SK-N-MC (cell line): ENCODE data around the gene POLDIP2.

Experiments
- DNase-seq: peaks from one replicate; pipeline ENCODE4 v3.0.0-alpha.2; 2011; ENCODE audit warnings: low read depth, low spot score
- H3K27ac ChIP-seq: fragments of 200-600 bp; sonication (generic); 2 replicates; pipeline ENCODE4 v1.5.1; 2016; ENCODE audit warnings: mixed run types
- H3K36me3 ChIP-seq: fragments of 200-600 bp; sonication (generic); 2 replicates; pipeline ENCODE4 v1.6.1; 2017; ENCODE audit warnings: antibody characterized with exemption, low read length, mixed read lengths; ENCODE audit not compliant: insufficient read depth
- H3K4me3 ChIP-seq: fragments of 200-600 bp; sonication (generic); 2 replicates; pipeline ENCODE4 v1.5.1; 2016
- H3K9ac ChIP-seq: fragments of 200-600 bp; sonication (generic); 2 replicates; pipeline ENCODE4 v1.8.0; 2017; ENCODE audit warnings: mixed run types, mixed read lengths; ENCODE audit not compliant: insufficient read length
- H3K9me3 ChIP-seq: fragments of 200-600 bp; sonication (generic); 2 replicates; pipeline ENCODE4 v1.6.1; 2017; ENCODE audit warnings: low read depth, mild to moderate bottlenecking, antibody characterized with exemption, low read length, moderate library complexity, mixed read lengths
- EZH2 ChIP-seq: fragments of 200-600 bp; sonication (generic); IDR thresholded peaks from one replicate; pipeline ENCODE4 v1.6.1; 2017; ENCODE audit warnings: antibody characterized with exemption
- FOXP2 ChIP-seq: optimal IDR thresholded peaks from 2 replicates; pipeline ENCODE3; 2011; ENCODE audit warnings: mild to moderate bottlenecking, moderate library complexity; ENCODE audit not compliant: insufficient read depth; ENCODE audit errors: extremely low read length, control extremely low read depth
- POLR2AphosphoS5 ChIP-seq: IDR thresholded peaks from 2 replicates; pipeline ENCODE4 v1.6.1; 2012; ENCODE audit warnings: mild to moderate bottlenecking, low read depth, low read length, borderline replicate concordance

Gene POLDIP2

GRCh38 chr17:28324267-28324745, 33.0 kb downstream of the POLDIP2 start:
- no peak for DNase-seq
- Histone ChIP-seq H3K9ac (peak overlapping the region; percentile 49), H3K9me3 (no peaks in the 10 kb centered on the region), H3K27ac (peak overlapping the region; percentile 62), H3K4me3 (no peak overlapping the region), H3K36me3 (peaks cover 67% of the 10 kb centered on the region)
- no peak for TF ChIP-seq FOXP2
- TF ChIP-seq POLR2AphosphoS5, result no peak
- TF ChIP-seq EZH2, result no peak

GRCh38 chr17:28320215-28321061, 36.9 kb downstream of the POLDIP2 start:
- TF ChIP-seq FOXP2 (no peak), EZH2 (no peak), POLR2AphosphoS5 (no peak)
- Histone ChIP-seq H3K27ac (no peak overlapping the region), H3K9me3 (no peaks in the 10 kb centered on the region), H3K9ac (peak overlapping the region; percentile 98), H3K36me3 (peaks cover 28% of the 10 kb centered on the region), H3K4me3 (peak overlapping the region; percentile 96)
- DNase-seq, result no peak

- peak overlapping the region; percentile 96 for H3K4me3 ChIP-seq
- DNase-seq, result no peak
- H3K9ac ChIP-seq, result peak overlapping the region; percentile 98
- TF ChIP-seq FOXP2, result no peak
- no peak for TF ChIP-seq EZH2
- no peak for TF ChIP-seq POLR2AphosphoS5
- H3K36me3 ChIP-seq, result peaks cover 21% of the 10 kb centered on the region
- no peaks in the 10 kb centered on the region for H3K9me3 ChIP-seq
- H3K27ac ChIP-seq, result peak overlapping the region; percentile 58
These were observed 37.8 kb downstream of the POLDIP2 start for GRCh38 chr17:28319598-28319935.

GRCh38 chr17:28318759-28319597, 38.3 kb downstream of the POLDIP2 start, which contains the start of gene TMEM97:
TSS of gene TMEM97 (plus strand) at chr17:28319200. CDS start at chr17:28319240, 40 bp downstream.
- peak within 1 kb of the TSS; percentile 96 for H3K4me3 ChIP-seq
- TF ChIP-seq FOXP2, result no peak
- peak; percentile 87 for TF ChIP-seq POLR2AphosphoS5
- H3K36me3 ChIP-seq, result peaks cover 15% of the 10 kb centered on the region; the same call in 1 of the 2 replicates
- DNase-seq, result peak; percentile 87
- H3K9ac ChIP-seq, result peak within 1 kb of the TSS; percentile 98
- H3K27ac ChIP-seq, result peak within 1 kb of the TSS; percentile 58
- H3K9me3 ChIP-seq, result no peaks in the 10 kb centered on the region

GRCh38 chr17:28317966-28318758, 39.2 kb downstream of the POLDIP2 start:
- no peak for TF ChIP-seq POLR2AphosphoS5

GRCh38 chr17:28317099-28317965, 40.0 kb downstream of the POLDIP2 start:
- TF ChIP-seq FOXP2 (no peak), POLR2AphosphoS5 (no peak), EZH2 (no peak)
- Histone ChIP-seq H3K36me3 (peaks cover 14% of the 10 kb centered on the region; the same call in 1 of the 2 replicates), H3K9ac (no peak overlapping the region), H3K9me3 (no peaks in the 10 kb centered on the region), H3K27ac (no peak overlapping the region), H3K4me3 (no peak overlapping the region)
- DNase-seq, result no peak

More at GRCh38 chr17:28317966-28318758, 39.2 kb downstream of the POLDIP2 start:
- Histone ChIP-seq H3K9me3 (no peaks in the 10 kb centered on the region), H3K36me3 (peaks cover 14% of the 10 kb centered on the region; the same call in 1 of the 2 replicates), H3K9ac (peak overlapping the region; percentile 87), H3K27ac (no peak overlapping the region), H3K4me3 (peak overlapping the region; percentile 96)
- DNase-seq, result no peak
